ENCODE measurements around the gene FIG4. TPM values are rescaled to one million over a fixed set of nuclear protein-coding genes. Genes with fewer than 3 reads are reported as not detected.
"Not testable (repeated sequence)": the region's sequence is repeated elsewhere in the genome, so short reads cannot be mapped to it uniquely, and the experiment has no call there.

The FIG4 gene
- total RNA-seq, 1 experiment from 2014 or later, result 10.9 TPM

GRCh38 chr6:109770047-109770446 lies 79.0 kb downstream of the FIG4 start:
- H3K4me3 ChIP-seq (ENCODE audit: low read depth, low read length, poor library complexity, severe bottlenecking), result no peak overlapping the region
- CTCF ChIA-PET, result interaction anchor here (0.6 kb wide), 1 partner anchor 565 kb away, joined by 3 read pairs; no protein-coding TSS in a partner anchor

GRCh38 chr6:109770779-109771178 lies 79.7 kb downstream of the FIG4 start:
- no peaks in the 10 kb centered on the region for H3K4me1 ChIP-seq (ENCODE audit: insufficient read depth, low read length, poor library complexity, severe bottlenecking)
- H3K36me3 ChIP-seq (ENCODE audit: insufficient read depth, low read length, poor library complexity, severe bottlenecking), result no peaks in the 10 kb centered on the region
- ChIA-PET POLR2A (ENCODE audit: low non-redundant PET) (no interaction called here), CTCF (no interaction called here)
- no peak for DNase-seq (ENCODE audit: low spot score)
- no peak overlapping the region for H3K4me3 ChIP-seq (ENCODE audit: low read depth, low read length, poor library complexity, severe bottlenecking)
- H3K27ac ChIP-seq (ENCODE audit: low read depth, low read length, poor library complexity, severe bottlenecking), result no peak overlapping the region
- no peak for TF ChIP-seq CTCF (conservative IDR thresholded peaks at IDR 0.05; ENCODE audit: low read depth, low read length)
- no peak for TF ChIP-seq EZH2 (IDR thresholded peaks at IDR 0.05; ENCODE audit: borderline replicate concordance, low read depth, low read length, poor library complexity, severe bottlenecking)
- no peaks in the 10 kb centered on the region for H3K9me3 ChIP-seq (ENCODE audit: low read depth, low read length, poor library complexity, severe bottlenecking)
- BruUV-seq (replicated peaks), result no TSS peak
- H3K27me3 ChIP-seq (replicated peaks; ENCODE audit: insufficient read depth, low read depth, low read length, poor library complexity), result no peaks in the 10 kb centered on the region
- intact Hi-C loops (cut with micrococcal nuclease; ENCODE audit: unreplicated experiment), result no loop called here

More at GRCh38 chr6:109770047-109770446, 79.0 kb downstream of the FIG4 start:
- H3K4me1 ChIP-seq (ENCODE audit: insufficient read depth, low read length, poor library complexity, severe bottlenecking), result no peaks in the 10 kb centered on the region
- DNase-seq (ENCODE audit: low spot score), result no peak
- H3K36me3 ChIP-seq (ENCODE audit: insufficient read depth, low read length, poor library complexity, severe bottlenecking), result no peaks in the 10 kb centered on the region
- BruUV-seq (replicated peaks), result no TSS peak
- intact Hi-C loops (cut with micrococcal nuclease; ENCODE audit: unreplicated experiment), result no loop called here
- POLR2A ChIA-PET (ENCODE audit: low non-redundant PET), result no interaction called here
- H3K27ac ChIP-seq (ENCODE audit: low read depth, low read length, poor library complexity, severe bottlenecking), result no peak overlapping the region
- no peaks in the 10 kb centered on the region for H3K27me3 ChIP-seq (replicated peaks; ENCODE audit: insufficient read depth, low read depth, low read length, poor library complexity)
- TF ChIP-seq EZH2 (IDR thresholded peaks at IDR 0.05; ENCODE audit: borderline replicate concordance, low read depth, low read length, poor library complexity, severe bottlenecking) (no peak), CTCF (conservative IDR thresholded peaks at IDR 0.05; ENCODE audit: low read depth, low read length) (no peak)
- no peaks in the 10 kb centered on the region for H3K9me3 ChIP-seq (ENCODE audit: low read depth, low read length, poor library complexity, severe bottlenecking)

- H3K27me3 ChIP-seq (replicated peaks; ENCODE audit: insufficient read depth, low read depth, low read length, poor library complexity); CTCF ChIA-PET; H3K4me1 ChIP-seq (ENCODE audit: insufficient read depth, low read length, poor library complexity, severe bottlenecking); DNase-seq (ENCODE audit: low spot score); H3K27ac ChIP-seq (ENCODE audit: low read depth, low read length, poor library complexity, severe bottlenecking); H3K4me3 ChIP-seq (ENCODE audit: low read depth, low read length, poor library complexity, severe bottlenecking); intact Hi-C loops (cut with micrococcal nuclease; ENCODE audit: unreplicated experiment); BruUV-seq (replicated peaks); POLR2A ChIA-PET (ENCODE audit: low non-redundant PET); H3K36me3 ChIP-seq (ENCODE audit: insufficient read depth, low read length, poor library complexity, severe bottlenecking); H3K9me3 ChIP-seq (ENCODE audit: low read depth, low read length, poor library complexity, severe bottlenecking): not testable (repeated sequence)
These were observed 81.1 kb downstream of the FIG4 start for GRCh38 chr6:109771939-109772755.

All from A673 (cell line).